ENCODE measurements around the gene METTL16.

DNA sequence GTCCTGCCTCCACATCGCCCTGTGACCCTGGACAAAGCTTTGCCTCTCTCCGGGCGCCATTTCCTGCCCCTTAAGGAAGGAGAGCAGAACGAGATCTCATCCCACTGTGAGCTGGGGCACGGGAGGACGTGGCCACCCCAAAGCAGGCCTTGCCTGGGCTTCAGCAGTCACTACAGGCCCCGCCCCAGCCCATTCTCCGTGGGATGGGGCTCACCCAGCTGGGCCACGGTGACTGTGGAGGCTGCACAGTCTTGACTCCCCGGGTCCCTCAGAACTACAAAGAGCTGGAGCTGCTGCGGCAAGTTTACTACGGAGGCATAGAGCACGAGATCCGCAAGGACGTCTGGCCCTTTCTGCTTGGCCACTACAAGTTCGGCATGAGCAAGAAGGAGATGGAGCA lies 139.0 kb downstream of the METTL16 start:
- TF ChIP-seq EZH2 (IDR thresholded peaks at IDR 0.05; ENCODE audit: low read depth, unreplicated experiment) (no peak), ZNF462 (CRISPR knock-in tag; IDR thresholded peaks at IDR 0.05) (no peak), CTCF (conservative IDR thresholded peaks at IDR 0.05; ENCODE audit: low read depth in 2 of 2) (no peak), ZNF114 (CRISPR knock-in tag; IDR thresholded peaks at IDR 0.05) (no peak), POLR2AphosphoS5 (IDR thresholded peaks at IDR 0.05; ENCODE audit: low read depth) (no peak)
- TF ChIP-seq, protein P1, sequence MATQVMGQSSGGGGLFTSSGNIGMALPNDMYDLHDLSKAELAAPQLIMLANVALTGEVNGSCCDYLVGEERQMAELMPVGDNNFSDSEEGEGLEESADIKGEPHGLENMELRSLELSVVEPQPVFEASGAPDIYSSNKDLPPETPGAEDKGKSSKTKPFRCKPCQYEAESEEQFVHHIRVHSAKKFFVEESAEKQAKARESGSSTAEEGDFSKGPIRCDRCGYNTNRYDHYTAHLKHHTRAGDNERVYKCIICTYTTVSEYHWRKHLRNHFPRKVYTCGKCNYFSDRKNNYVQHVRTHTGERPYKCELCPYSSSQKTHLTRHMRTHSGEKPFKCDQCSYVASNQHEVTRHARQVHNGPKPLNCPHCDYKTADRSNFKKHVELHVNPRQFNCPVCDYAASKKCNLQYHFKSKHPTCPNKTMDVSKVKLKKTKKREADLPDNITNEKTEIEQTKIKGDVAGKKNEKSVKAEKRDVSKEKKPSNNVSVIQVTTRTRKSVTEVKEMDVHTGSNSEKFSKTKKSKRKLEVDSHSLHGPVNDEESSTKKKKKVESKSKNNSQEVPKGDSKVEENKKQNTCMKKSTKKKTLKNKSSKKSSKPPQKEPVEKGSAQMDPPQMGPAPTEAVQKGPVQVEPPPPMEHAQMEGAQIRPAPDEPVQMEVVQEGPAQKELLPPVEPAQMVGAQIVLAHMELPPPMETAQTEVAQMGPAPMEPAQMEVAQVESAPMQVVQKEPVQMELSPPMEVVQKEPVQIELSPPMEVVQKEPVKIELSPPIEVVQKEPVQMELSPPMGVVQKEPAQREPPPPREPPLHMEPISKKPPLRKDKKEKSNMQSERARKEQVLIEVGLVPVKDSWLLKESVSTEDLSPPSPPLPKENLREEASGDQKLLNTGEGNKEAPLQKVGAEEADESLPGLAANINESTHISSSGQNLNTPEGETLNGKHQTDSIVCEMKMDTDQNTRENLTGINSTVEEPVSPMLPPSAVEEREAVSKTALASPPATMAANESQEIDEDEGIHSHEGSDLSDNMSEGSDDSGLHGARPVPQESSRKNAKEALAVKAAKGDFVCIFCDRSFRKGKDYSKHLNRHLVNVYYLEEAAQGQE (IDR thresholded peaks at IDR 0.05; ENCODE audit: unreplicated experiment): no peak

Data from GM23338 (cell line).